Esophagus (tissue), 2 donors: ENCODE measurements around the gene TRIM17. TPM values are rescaled to one million over a fixed set of nuclear protein-coding genes. Genes with fewer than 3 reads are reported as not detected.
A peak's percentile ranks its signal among the peaks of the same experiment; 100 is the strongest.

ENCODE experiments used
- H3K27ac ChIP-seq, 2 donors: one replicate each; pipeline ENCODE4 v1.5.1; 2013; ENCODE audit warnings: low read depth in 2 of 2, mild to moderate bottlenecking in 2 of 2, inconsistent platforms in 1 of 2, low read length in 1 of 2, moderate library complexity in 1 of 2
- H3K27me3 ChIP-seq, 2 donors: one replicate each; pipeline ENCODE4 v1.6.1; 2013; ENCODE audit warnings: low read length in 2 of 2, control low read depth in 1 of 2, mild to moderate bottlenecking in 1 of 2; ENCODE audit not compliant: insufficient read depth in 2 of 2, control insufficient read depth in 1 of 2
- H3K36me3 ChIP-seq, 2 donors: one replicate each; pipeline ENCODE4 v1.6.1; 2013; ENCODE audit warnings: low read length in 1 of 2; ENCODE audit not compliant: control insufficient read depth in 2 of 2, insufficient read depth in 2 of 2
- H3K4me1 ChIP-seq, 2 donors: one replicate each; pipeline ENCODE4 v1.6.1; 2013; ENCODE audit warnings: low read length in 1 of 2; ENCODE audit not compliant: control insufficient read depth in 2 of 2, insufficient read depth in 2 of 2
- H3K4me3 ChIP-seq, 2 donors: one replicate each; pipeline ENCODE4 v1.5.1; 2013; ENCODE audit warnings: low read length in 2 of 2, mild to moderate bottlenecking in 2 of 2, low read depth in 1 of 2, moderate library complexity in 1 of 2
- H3K9me3 ChIP-seq, 2 donors: one replicate each; pipeline ENCODE4 v1.6.1; 2013; ENCODE audit warnings: mild to moderate bottlenecking in 2 of 2, low read depth in 1 of 2, low read length in 1 of 2, moderate library complexity in 1 of 2; ENCODE audit not compliant: control insufficient read depth in 2 of 2, insufficient read depth in 1 of 2
- WGBS, 2 donors: extraction: QIAGEN DNeasy Blood & Tissue Kit; methylation state at CpG; one replicate each; pipeline ENCODE4 v1.1.7; 2013; 5-methylcytosine and 5-hydroxymethylcytosine counted together
- polyA plus RNA-seq, 2 donors: library from polyadenylated mRNA; stranded (reverse); fragments of 200-250 nt; gene quantifications; one replicate each; pipeline ENCODE4 v1.2.3, GENCODE V29; 2013
- donor health status: healthy with polysubstance abuse.
- donor health status: Bipolar disorder and iron deficiency.

The TRIM17 gene
- polyA plus RNA-seq, 2 donors, result 1.1 to 1.8 TPM

- H3K9me3 ChIP-seq, result peaks cover 0 to 3% of the 10 kb centered on the region in 2 donors
- no peaks in the 10 kb centered on the region for H3K4me1 ChIP-seq
- H3K27me3 ChIP-seq, result no peaks in the 10 kb centered on the region
- H3K36me3 ChIP-seq, result no peaks in the 10 kb centered on the region
- 84 to 85% methylated on average over 10 of the region's 10 CpGs for WGBS, 2 donors
- no peak overlapping the region for H3K4me3 ChIP-seq
- no peak overlapping the region for H3K27ac ChIP-seq
Observed at GRCh38 chr1:228452194-228453021, 35.7 kb upstream of the TRIM17 start.

- Histone ChIP-seq H3K4me1 (peaks cover 0 to 5% of the 10 kb centered on the region in 2 donors), H3K4me3 (no peak overlapping the region), H3K36me3 (no peaks in the 10 kb centered on the region), H3K27ac (no peak overlapping the region), H3K27me3 (peaks cover 0 to 6% of the 10 kb centered on the region in 2 donors), H3K9me3 (peaks cover 2 to 4% of the 10 kb centered on the region in 2 donors)
- WGBS, 2 donors, result 87% methylated on average over 11 of the region's 11 CpGs
Observed at GRCh38 chr1:228450200-228450599, 33.5 kb upstream of the TRIM17 start.

GRCh38 chr1:228448372-228448771, 31.7 kb upstream of the TRIM17 start:
- Histone ChIP-seq H3K36me3 (no peaks in the 10 kb centered on the region), H3K27ac (no peak overlapping the region), H3K9me3 (peaks cover 2 to 4% of the 10 kb centered on the region in 2 donors), H3K27me3 (peaks cover 0 to 6% of the 10 kb centered on the region in 2 donors), H3K4me1 (peaks cover 0 to 5% of the 10 kb centered on the region in 2 donors), H3K4me3 (no peak overlapping the region)
- 81 to 86% methylated on average over 6 of the region's 6 CpGs for WGBS, 2 donors

GRCh38 chr1:228446852-228447251, 30.2 kb upstream of the TRIM17 start:
- H3K27me3 ChIP-seq, result peaks cover 0 to 6% of the 10 kb centered on the region in 2 donors
- H3K27ac ChIP-seq, result no peak overlapping the region
- 62 to 66% methylated on average over 14 to 15 of the region's 15 CpGs for WGBS, 2 donors

GRCh38 chr1:228445843-228446650, 29.4 kb upstream of the TRIM17 start:
- Histone ChIP-seq H3K36me3 (no peaks in the 10 kb centered on the region), H3K27me3 (peaks cover 0 to 9% of the 10 kb centered on the region in 2 donors)

More at GRCh38 chr1:228446852-228447251, 30.2 kb upstream of the TRIM17 start:
- Histone ChIP-seq H3K4me3 (no peak overlapping the region), H3K9me3 (peaks cover 2 to 4% of the 10 kb centered on the region in 2 donors), H3K36me3 (no peaks in the 10 kb centered on the region), H3K4me1 (peaks cover 0 to 5% of the 10 kb centered on the region in 2 donors)

GRCh38 chr1:228445490-228445842, 28.8 kb upstream of the TRIM17 start:
- Histone ChIP-seq H3K9me3 (peaks cover 2 to 4% of the 10 kb centered on the region in 2 donors), H3K36me3 (no peaks in the 10 kb centered on the region), H3K4me1 (peaks cover 0 to 5% of the 10 kb centered on the region in 2 donors), H3K4me3 (peak overlapping the region; percentile 25 to 33), H3K27me3 (peaks cover 0 to 9% of the 10 kb centered on the region in 2 donors), H3K27ac (no peak overlapping the region)
- WGBS, 2 donors, result 6 to 7% methylated on average over 16 of the region's 16 CpGs

More at GRCh38 chr1:228445843-228446650, 29.4 kb upstream of the TRIM17 start:
- Histone ChIP-seq H3K27ac (no peak overlapping the region), H3K4me3 (peak overlapping the region; percentile 25 to 33), H3K4me1 (peaks cover 0 to 5% of the 10 kb centered on the region in 2 donors), H3K9me3 (peaks cover 2 to 4% of the 10 kb centered on the region in 2 donors)
- WGBS, 2 donors, result 6 to 8% methylated on average over 49 to 51 of the region's 51 CpGs

GRCh38 chr1:228443395-228443794, 26.7 kb upstream of the TRIM17 start:
- Histone ChIP-seq H3K4me1 (peaks cover 0 to 5% of the 10 kb centered on the region in 2 donors), H3K27ac (no peak overlapping the region), H3K9me3 (peaks cover 2% of the 10 kb centered on the region in 2 donors), H3K4me3 (no peak overlapping the region), H3K27me3 (peaks cover 0 to 9% of the 10 kb centered on the region in 2 donors), H3K36me3 (no peaks in the 10 kb centered on the region)

- WGBS, 2 donors, result 86 to 88% methylated on average over 9 of the region's 9 CpGs
- no peaks in the 10 kb centered on the region for H3K9me3 ChIP-seq
- no peaks in the 10 kb centered on the region for H3K36me3 ChIP-seq
- H3K27me3 ChIP-seq, result peaks cover 0 to 6% of the 10 kb centered on the region in 2 donors
- no peak overlapping the region for H3K27ac ChIP-seq
- no peak overlapping the region for H3K4me3 ChIP-seq
- peaks cover 0 to 4% of the 10 kb centered on the region in 2 donors for H3K4me1 ChIP-seq
Observed at GRCh38 chr1:228440761-228441500, 24.3 kb upstream of the TRIM17 start.

- 59 to 71% methylated on average over 1 of the region's 1 CpG for WGBS, 2 donors
- no peak overlapping the region for H3K27ac ChIP-seq
- no peaks in the 10 kb centered on the region for H3K4me1 ChIP-seq
- no peak overlapping the region for H3K4me3 ChIP-seq
- peaks cover 2 to 3% of the 10 kb centered on the region in 2 donors for H3K27me3 ChIP-seq
- H3K9me3 ChIP-seq, result no peaks in the 10 kb centered on the region
- H3K36me3 ChIP-seq, result no peaks in the 10 kb centered on the region
Observed at GRCh38 chr1:228438266-228438665, 21.6 kb upstream of the TRIM17 start.
